ENCODE measurements around the gene MMP25. TPM values are rescaled to one million over a fixed set of nuclear protein-coding genes. Genes with fewer than 3 reads are reported as not detected.

MMP25 gene
- total and polyA plus RNA-seq, 9 of the 15 experiments (the other 6 are each of a cell fraction or from before 2014, with no cell fraction given), result 0.03 to 0.04 TPM; not detected in 7

DNA sequence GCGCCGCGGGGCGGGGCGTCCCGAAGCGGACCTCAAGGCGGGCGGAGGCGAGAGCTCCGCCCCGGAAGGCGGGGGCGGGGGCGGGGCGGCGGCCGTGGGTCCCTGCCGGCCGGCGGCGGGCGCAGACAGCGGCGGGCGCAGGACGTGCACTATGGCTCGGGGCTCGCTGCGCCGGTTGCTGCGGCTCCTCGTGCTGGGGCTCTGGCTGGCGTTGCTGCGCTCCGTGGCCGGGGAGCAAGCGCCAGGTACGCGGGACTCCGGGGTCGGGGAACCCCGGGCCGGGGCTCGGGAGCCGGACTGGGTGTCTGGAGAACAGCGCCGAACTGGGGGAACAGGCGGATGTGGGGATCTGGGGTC, 26.1 kb upstream of the MMP25 start, which contains the start of gene TNFRSF12A (continued):
- no peak for TF ChIP-seq HDAC2 (IDR thresholded peaks at IDR 0.05)
- TF ChIP-seq MAZ (CRISPR knock-in tag; conservative IDR thresholded peaks at IDR 0.05 in 1 of 2, IDR thresholded peaks at IDR 0.05 in 1 of 2), result peak in 1 of 2 experiments; percentile 19; a peak in 1 of 4 replicates
- peak; percentile 75 for TF ChIP-seq POLR2B (IDR thresholded peaks at IDR 0.05; ENCODE audit: low read depth, partially characterized antibody)
- TF ChIP-seq ZNF165 (CRISPR knock-in tag; IDR thresholded peaks at IDR 0.05; ENCODE audit: borderline replicate concordance), result no peak
- no peak for TF ChIP-seq TEAD1 (CRISPR knock-in tag; IDR thresholded peaks at IDR 0.05)
- TF ChIP-seq SP1 (CRISPR knock-in tag; IDR thresholded peaks at IDR 0.05), result peak; percentile 54; the same call in 1 of the 2 replicates
- peak; percentile 29; the same call in 1 of the 2 replicates for TF ChIP-seq EP400 (IDR thresholded peaks at IDR 0.05)
- peak; percentile 90 for TF ChIP-seq POLR2A (conservative IDR thresholded peaks at IDR 0.05)
- TF ChIP-seq ZBTB17 (CRISPR knock-in tag; IDR thresholded peaks at IDR 0.05), result peak; percentile 46; the same call in 1 of the 2 replicates
- TF ChIP-seq PML (IDR thresholded peaks at IDR 0.05; ENCODE audit: low read length), result peak; percentile 34; the same call in 1 of the 2 replicates
- TF ChIP-seq ZNF766 (CRISPR knock-in tag; conservative IDR thresholded peaks at IDR 0.05), result 0 out of 2 replicates have a peak, but pooled peaks have one; percentile 1
- TF ChIP-seq, protein P1, sequence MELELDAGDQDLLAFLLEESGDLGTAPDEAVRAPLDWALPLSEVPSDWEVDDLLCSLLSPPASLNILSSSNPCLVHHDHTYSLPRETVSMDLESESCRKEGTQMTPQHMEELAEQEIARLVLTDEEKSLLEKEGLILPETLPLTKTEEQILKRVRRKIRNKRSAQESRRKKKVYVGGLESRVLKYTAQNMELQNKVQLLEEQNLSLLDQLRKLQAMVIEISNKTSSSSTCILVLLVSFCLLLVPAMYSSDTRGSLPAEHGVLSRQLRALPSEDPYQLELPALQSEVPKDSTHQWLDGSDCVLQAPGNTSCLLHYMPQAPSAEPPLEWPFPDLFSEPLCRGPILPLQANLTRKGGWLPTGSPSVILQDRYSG (tag; conservative IDR thresholded peaks at IDR 0.05; ENCODE audit: low read depth), result no peak
- no peak for TF ChIP-seq TEAD4 (IDR thresholded peaks at IDR 0.05; ENCODE audit: low read length)
- no peak for TF ChIP-seq TEAD4 (CRISPR knock-in tag; IDR thresholded peaks at IDR 0.05; ENCODE audit: borderline replicate concordance)
- TF ChIP-seq, protein P2, sequence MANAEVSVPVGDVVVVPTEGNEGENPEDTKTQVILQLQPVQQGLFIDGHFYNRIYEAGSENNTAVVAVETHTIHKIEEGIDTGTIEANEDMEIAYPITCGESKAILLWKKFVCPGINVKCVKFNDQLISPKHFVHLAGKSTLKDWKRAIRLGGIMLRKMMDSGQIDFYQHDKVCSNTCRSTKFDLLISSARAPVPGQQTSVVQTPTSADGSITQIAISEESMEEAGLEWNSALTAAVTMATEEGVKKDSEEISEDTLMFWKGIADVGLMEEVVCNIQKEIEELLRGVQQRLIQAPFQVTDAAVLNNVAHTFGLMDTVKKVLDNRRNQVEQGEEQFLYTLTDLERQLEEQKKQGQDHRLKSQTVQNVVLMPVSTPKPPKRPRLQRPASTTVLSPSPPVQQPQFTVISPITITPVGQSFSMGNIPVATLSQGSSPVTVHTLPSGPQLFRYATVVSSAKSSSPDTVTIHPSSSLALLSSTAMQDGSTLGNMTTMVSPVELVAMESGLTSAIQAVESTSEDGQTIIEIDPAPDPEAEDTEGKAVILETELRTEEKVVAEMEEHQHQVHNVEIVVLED (CRISPR knock-in tag; IDR thresholded peaks at IDR 0.05), result 0 out of 2 replicates have a peak, but pooled peaks have one; percentile 7
- TF ChIP-seq, protein P3, sequence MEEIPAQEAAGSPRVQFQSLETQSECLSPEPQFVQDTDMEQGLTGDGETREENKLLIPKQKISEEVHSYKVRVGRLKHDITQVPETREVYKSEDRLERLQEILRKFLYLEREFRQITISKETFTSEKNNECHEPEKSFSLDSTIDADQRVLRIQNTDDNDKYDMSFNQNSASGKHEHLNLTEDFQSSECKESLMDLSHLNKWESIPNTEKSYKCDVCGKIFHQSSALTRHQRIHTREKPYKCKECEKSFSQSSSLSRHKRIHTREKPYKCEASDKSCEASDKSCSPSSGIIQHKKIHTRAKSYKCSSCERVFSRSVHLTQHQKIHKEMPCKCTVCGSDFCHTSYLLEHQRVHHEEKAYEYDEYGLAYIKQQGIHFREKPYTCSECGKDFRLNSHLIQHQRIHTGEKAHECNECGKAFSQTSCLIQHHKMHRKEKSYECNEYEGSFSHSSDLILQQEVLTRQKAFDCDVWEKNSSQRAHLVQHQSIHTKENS (CRISPR knock-in tag; IDR thresholded peaks at IDR 0.05), result no peak
- TF ChIP-seq, protein P4, sequence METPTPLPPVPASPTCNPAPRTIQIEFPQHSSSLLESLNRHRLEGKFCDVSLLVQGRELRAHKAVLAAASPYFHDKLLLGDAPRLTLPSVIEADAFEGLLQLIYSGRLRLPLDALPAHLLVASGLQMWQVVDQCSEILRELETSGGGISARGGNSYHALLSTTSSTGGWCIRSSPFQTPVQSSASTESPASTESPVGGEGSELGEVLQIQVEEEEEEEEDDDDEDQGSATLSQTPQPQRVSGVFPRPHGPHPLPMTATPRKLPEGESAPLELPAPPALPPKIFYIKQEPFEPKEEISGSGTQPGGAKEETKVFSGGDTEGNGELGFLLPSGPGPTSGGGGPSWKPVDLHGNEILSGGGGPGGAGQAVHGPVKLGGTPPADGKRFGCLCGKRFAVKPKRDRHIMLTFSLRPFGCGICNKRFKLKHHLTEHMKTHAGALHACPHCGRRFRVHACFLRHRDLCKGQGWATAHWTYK (CRISPR knock-in tag; IDR thresholded peaks at IDR 0.05), result no peak
- 0 out of 2 replicates have a peak, but pooled peaks have one; percentile 56 for TF ChIP-seq L3MBTL2 (IDR thresholded peaks at IDR 0.05)
- TF ChIP-seq ZNF717 (CRISPR knock-in tag; IDR thresholded peaks at IDR 0.05), result no peak
- no peak for TF ChIP-seq FOXK1 (CRISPR knock-in tag; IDR thresholded peaks at IDR 0.05; ENCODE audit: borderline replicate concordance)
- TF ChIP-seq, protein P5, sequence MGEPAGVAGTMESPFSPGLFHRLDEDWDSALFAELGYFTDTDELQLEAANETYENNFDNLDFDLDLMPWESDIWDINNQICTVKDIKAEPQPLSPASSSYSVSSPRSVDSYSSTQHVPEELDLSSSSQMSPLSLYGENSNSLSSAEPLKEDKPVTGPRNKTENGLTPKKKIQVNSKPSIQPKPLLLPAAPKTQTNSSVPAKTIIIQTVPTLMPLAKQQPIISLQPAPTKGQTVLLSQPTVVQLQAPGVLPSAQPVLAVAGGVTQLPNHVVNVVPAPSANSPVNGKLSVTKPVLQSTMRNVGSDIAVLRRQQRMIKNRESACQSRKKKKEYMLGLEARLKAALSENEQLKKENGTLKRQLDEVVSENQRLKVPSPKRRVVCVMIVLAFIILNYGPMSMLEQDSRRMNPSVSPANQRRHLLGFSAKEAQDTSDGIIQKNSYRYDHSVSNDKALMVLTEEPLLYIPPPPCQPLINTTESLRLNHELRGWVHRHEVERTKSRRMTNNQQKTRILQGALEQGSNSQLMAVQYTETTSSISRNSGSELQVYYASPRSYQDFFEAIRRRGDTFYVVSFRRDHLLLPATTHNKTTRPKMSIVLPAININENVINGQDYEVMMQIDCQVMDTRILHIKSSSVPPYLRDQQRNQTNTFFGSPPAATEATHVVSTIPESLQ (CRISPR knock-in tag; IDR thresholded peaks at IDR 0.05), result no peak
- no peak for TF ChIP-seq NFIC (IDR thresholded peaks at IDR 0.05)
- no peak for TF ChIP-seq MTF1 (CRISPR knock-in tag; IDR thresholded peaks at IDR 0.05; ENCODE audit: borderline replicate concordance)

Data from K562 (cell line).